OCI-LY3 (cell line): ENCODE measurements around the gene CSNK2B.

Experiments
- H2AFZ ChIP-seq: fragments of 200-600, 300-600 bp; shearing (Covaris generic); 2 replicates; pipeline ENCODE4 v1.6.0; 2014; ENCODE audit warnings: antibody characterized with exemption, low read depth, low read length
- H3K27ac ChIP-seq: fragments of 200-600, 300-600 bp; sonication (generic); 2 replicates; pipeline ENCODE4 v1.5.1; 2014; ENCODE audit warnings: mild to moderate bottlenecking, low read length, moderate library complexity, mixed read lengths
- H3K27me3 ChIP-seq: fragments of 200-600, 300-600 bp; sonication (generic); 2 replicates; pipeline ENCODE4 v1.6.1; 2014; ENCODE audit warnings: low read depth, low read length, mixed read lengths
- H3K36me3 ChIP-seq: fragments of 200-600, 300-600 bp; sonication (generic); replicated peaks from 2 replicates; pipeline ENCODE3; 2014; ENCODE audit warnings: low read depth, low read length, mixed read lengths
- H3K4me1 ChIP-seq: fragments of 300-600, 200-600 bp; sonication (generic); 2 replicates; pipeline ENCODE4 v1.6.1; 2014; ENCODE audit warnings: low read length, mixed read lengths
- H3K4me2 ChIP-seq: fragments of 200-600, 300-600 bp; sonication (generic); 2 replicates; pipeline ENCODE4 v1.6.1; 2014; ENCODE audit warnings: low read length, mixed read lengths
- H3K4me3 ChIP-seq: fragments of 300-600, 200-600 bp; sonication (generic); 2 replicates; pipeline ENCODE4 v1.5.1; 2014; ENCODE audit warnings: antibody characterized with exemption, mild to moderate bottlenecking, low read length, moderate library complexity
- H3K79me2 ChIP-seq: fragments of 300-600, 200-600 bp; shearing (Covaris generic); 2 replicates; pipeline ENCODE4 v1.6.1; 2014; ENCODE audit warnings: mild to moderate bottlenecking, low read length, mixed read lengths
- H3K9ac ChIP-seq: fragments of 300-600, 200-600 bp; shearing (Covaris generic); 2 replicates; pipeline ENCODE4 v1.6.0; 2014; ENCODE audit warnings: mild to moderate bottlenecking, low read length, moderate library complexity
- H3K9me3 ChIP-seq: fragments of 200-600, 300-600 bp; shearing (Covaris generic); 2 replicates; pipeline ENCODE4 v1.6.1; 2014; ENCODE audit warnings: low read length, mixed read lengths; ENCODE audit not compliant: insufficient read depth
- H4K20me1 ChIP-seq: fragments of 200-600, 300-600 bp; sonication (generic); 2 replicates; pipeline ENCODE4 v1.6.1; 2016; ENCODE audit warnings: low read length, mixed read lengths; ENCODE audit not compliant: insufficient read depth
- EZH2phosphoT487 ChIP-seq: fragments of 200-600 bp; shearing (Covaris generic); IDR thresholded peaks from 2 replicates; pipeline ENCODE4 v1.6.1; 2018; ENCODE audit warnings: antibody characterized with exemption, mixed run types, low read depth
- TF ChIP-seq, protein P1 (sequence below): fragments of 200-600, 300-600 bp; sonication (generic); IDR thresholded peaks from 2 replicates; pipeline ENCODE4 v1.5.1; 2014; ENCODE audit warnings: antibody characterized with exemption, low read length, low read depth

The CSNK2B gene

DNA sequence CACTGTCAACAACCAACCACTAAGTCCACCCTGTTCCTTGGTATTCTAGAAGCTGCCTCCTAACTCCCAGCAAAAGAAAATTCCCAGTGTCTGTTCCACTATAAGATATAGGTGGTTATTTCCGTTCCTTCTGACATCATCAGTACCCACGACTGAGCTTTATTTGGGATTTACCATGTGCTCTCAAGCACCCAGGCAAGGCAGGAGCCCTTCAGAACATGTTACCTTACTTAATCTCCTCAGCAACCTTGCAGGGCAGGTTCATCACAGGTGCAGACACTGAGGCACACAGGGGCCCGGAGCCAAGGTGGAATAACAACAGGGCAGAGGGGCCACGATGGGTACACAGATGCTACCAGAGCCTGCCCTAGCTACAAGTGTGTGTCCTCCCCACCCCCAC, 26.5 kb downstream of the CSNK2B start:
- H3K4me3 ChIP-seq = no peak overlapping the region
- H3K27me3 ChIP-seq = no peaks in the 10 kb centered on the region
- no peak overlapping the region for H2AFZ ChIP-seq
- H3K36me3 ChIP-seq = peaks cover 2% of the 10 kb centered on the region
- no peak overlapping the region for H3K27ac ChIP-seq
- peaks cover 5% of the 10 kb centered on the region; the same call in 1 of the 2 replicates for H3K4me1 ChIP-seq
- H3K9ac ChIP-seq = no peak overlapping the region
- TF ChIP-seq, protein P1, sequence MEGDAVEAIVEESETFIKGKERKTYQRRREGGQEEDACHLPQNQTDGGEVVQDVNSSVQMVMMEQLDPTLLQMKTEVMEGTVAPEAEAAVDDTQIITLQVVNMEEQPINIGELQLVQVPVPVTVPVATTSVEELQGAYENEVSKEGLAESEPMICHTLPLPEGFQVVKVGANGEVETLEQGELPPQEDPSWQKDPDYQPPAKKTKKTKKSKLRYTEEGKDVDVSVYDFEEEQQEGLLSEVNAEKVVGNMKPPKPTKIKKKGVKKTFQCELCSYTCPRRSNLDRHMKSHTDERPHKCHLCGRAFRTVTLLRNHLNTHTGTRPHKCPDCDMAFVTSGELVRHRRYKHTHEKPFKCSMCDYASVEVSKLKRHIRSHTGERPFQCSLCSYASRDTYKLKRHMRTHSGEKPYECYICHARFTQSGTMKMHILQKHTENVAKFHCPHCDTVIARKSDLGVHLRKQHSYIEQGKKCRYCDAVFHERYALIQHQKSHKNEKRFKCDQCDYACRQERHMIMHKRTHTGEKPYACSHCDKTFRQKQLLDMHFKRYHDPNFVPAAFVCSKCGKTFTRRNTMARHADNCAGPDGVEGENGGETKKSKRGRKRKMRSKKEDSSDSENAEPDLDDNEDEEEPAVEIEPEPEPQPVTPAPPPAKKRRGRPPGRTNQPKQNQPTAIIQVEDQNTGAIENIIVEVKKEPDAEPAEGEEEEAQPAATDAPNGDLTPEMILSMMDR = no peak
- TF ChIP-seq EZH2phosphoT487 = no peak
- H3K4me2 ChIP-seq = no peak overlapping the region
- H3K79me2 ChIP-seq = no peaks in the 10 kb centered on the region
- H4K20me1 ChIP-seq = no peaks in the 10 kb centered on the region
- H3K9me3 ChIP-seq = no peaks in the 10 kb centered on the region

DNA sequence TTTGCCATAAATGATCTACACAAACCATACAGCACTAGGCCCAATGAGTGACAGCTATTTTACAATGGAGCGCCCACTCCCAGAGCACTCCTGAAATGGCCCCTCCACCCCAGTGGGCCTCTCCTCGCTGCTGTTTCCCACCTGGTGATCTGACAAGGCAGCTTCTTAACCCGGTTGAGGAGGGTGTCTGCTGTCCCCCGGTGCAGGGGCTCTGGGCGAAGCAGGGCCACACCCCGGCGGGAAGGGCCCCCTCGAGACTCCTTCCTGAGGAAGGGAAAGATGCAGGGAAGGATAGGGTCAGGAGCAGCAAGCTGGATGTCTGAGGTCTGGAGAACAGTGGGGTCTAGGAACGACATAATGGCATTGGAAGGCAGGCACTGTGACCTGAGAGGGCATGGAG, 27.0 kb downstream of the CSNK2B start:
- Histone ChIP-seq H3K36me3 (peaks cover 2% of the 10 kb centered on the region), H3K79me2 (no peaks in the 10 kb centered on the region), H3K27me3 (no peaks in the 10 kb centered on the region), H3K4me1 (peaks cover 5% of the 10 kb centered on the region; the same call in 1 of the 2 replicates), H3K9ac (no peak overlapping the region), H2AFZ (no peak overlapping the region), H4K20me1 (no peaks in the 10 kb centered on the region), H3K4me2 (no peak overlapping the region), H3K4me3 (no peak overlapping the region), H3K9me3 (no peaks in the 10 kb centered on the region), H3K27ac (no peak overlapping the region)
- TF ChIP-seq, protein P1 = no peak
- no peak for TF ChIP-seq EZH2phosphoT487

DNA sequence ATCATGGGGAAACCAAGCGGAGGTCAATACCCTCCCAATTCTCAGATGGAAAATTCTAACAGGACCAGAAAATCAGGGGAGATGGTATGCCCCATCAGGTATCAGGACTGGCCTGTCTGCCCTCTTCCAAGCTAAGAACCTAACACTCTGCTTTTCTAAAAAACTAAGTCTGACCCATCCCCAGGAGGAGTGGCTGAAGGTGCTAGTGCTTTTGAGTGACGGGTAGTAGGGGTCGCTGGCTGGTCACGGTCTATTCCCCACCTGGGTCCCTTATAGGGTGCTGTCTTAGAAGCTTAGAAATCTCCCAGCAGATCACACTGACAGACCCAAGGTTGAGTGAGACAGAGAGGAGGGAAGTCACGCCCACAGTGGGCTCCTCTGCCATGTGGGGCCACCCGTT, 27.7 kb downstream of the CSNK2B start:
- peaks cover 5% of the 10 kb centered on the region; the same call in 1 of the 2 replicates for H3K4me1 ChIP-seq
- no peak overlapping the region for H3K9ac ChIP-seq
- H3K36me3 ChIP-seq = peaks cover 2% of the 10 kb centered on the region

DNA sequence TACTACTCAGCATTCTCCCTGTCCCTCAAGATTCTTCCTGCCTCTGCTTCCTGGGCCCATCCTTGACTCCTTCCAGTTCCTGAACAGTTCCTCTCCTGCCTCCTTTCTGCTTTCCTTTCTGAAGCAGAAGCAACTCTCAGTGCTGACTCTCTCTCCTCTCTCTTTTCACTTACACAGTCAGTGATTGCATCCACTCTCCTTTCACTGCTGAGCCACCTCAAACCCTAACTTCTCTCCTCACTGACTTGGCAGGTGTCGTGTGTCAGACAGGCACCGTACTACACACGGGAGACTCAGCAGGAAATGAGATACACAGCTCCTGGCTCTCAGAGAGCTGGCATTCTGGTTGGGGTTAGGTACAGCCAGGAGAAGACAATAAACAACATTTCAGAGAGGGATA, 31.7 kb downstream of the CSNK2B start:
- Histone ChIP-seq H3K27me3 (no peaks in the 10 kb centered on the region), H2AFZ (no peak overlapping the region), H3K4me1 (peaks cover 8% of the 10 kb centered on the region), H3K79me2 (peaks cover 14% of the 10 kb centered on the region), H3K9ac (no peak overlapping the region), H3K4me3 (no peak overlapping the region), H3K27ac (no peak overlapping the region), H3K9me3 (no peaks in the 10 kb centered on the region), H3K36me3 (no peaks in the 10 kb centered on the region), H4K20me1 (no peaks in the 10 kb centered on the region), H3K4me2 (no peak overlapping the region)
- TF ChIP-seq EZH2phosphoT487 = no peak
- TF ChIP-seq, protein P1 = no peak

More for the DNA sequence above, 27.7 kb downstream of the CSNK2B start:
- TF ChIP-seq EZH2phosphoT487 = no peak
- TF ChIP-seq, protein P1 = no peak
- Histone ChIP-seq H3K4me3 (no peak overlapping the region), H3K27me3 (no peaks in the 10 kb centered on the region), H3K27ac (no peak overlapping the region), H3K4me2 (no peak overlapping the region), H2AFZ (no peak overlapping the region), H4K20me1 (no peaks in the 10 kb centered on the region), H3K79me2 (no peaks in the 10 kb centered on the region), H3K9me3 (no peaks in the 10 kb centered on the region)
